A172 (cell line): ENCODE measurements around the gene RASSF4. TPM values are rescaled to one million over a fixed set of nuclear protein-coding genes. Genes with fewer than 3 reads are reported as not detected.

Experiments used
- DNase-seq: peaks from one replicate; pipeline ENCODE4 v3.0.0-alpha.2; 2015; ENCODE audit warnings: low spot score
- total RNA-seq: library from RNA; depleted of rRNA; stranded (reverse); fragments of >200 nt; shearing (Covaris generic); gene quantifications from 2 replicates; pipeline ENCODE4 v1.2.3, GENCODE V29; 2014

Gene RASSF4
- total RNA-seq, 1 experiment from 2014 or later = 3.2 TPM

- DNase-seq = peak; percentile 60
Observed at GRCh38 chr10:44963772-44964633, 4.4 kb downstream of the RASSF4 start.

DNA sequence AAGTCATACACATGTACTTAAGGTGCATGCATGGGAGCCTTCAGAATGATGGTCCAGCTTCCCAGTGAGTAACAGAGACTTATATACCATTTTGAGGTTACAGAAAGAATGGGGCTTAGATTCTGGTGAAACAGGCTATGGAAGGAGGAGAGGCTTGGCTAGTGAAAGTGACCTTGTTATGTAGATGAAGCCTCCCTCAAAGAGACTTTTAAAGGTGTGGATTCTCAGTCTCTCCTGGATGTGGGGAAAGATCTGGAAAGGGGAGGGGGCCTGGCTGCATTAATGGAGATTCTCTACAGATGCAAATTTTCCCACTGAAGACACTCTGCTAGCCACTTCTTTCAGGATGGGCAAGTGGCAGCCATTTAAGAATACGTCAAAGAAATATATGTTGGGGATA is 5.5 kb downstream of the RASSF4 start:
- DNase-seq = no peak

DNA sequence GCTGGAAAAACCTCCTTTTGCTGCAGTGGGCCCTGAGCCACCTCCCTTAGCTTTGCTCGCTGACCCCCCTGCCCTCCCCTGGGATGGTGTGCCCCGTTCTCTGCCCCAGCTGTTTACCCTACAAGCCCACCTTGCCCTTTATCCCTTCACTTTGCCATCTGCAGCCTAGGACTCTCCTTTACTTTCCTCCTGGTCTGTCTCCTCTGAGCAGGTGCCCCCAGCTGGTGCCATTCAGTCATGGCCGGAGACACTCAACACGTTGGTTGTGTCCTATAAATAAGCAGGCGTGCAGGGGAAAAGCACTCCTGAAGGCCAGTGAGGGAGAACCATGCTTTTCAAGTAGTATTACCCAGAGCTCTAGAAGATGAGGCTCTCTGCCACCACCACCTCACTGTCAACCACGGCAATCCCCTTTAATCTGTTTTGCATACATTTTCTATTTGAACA is 6.1 kb downstream of the RASSF4 start:
- DNase-seq = no peak

DNA sequence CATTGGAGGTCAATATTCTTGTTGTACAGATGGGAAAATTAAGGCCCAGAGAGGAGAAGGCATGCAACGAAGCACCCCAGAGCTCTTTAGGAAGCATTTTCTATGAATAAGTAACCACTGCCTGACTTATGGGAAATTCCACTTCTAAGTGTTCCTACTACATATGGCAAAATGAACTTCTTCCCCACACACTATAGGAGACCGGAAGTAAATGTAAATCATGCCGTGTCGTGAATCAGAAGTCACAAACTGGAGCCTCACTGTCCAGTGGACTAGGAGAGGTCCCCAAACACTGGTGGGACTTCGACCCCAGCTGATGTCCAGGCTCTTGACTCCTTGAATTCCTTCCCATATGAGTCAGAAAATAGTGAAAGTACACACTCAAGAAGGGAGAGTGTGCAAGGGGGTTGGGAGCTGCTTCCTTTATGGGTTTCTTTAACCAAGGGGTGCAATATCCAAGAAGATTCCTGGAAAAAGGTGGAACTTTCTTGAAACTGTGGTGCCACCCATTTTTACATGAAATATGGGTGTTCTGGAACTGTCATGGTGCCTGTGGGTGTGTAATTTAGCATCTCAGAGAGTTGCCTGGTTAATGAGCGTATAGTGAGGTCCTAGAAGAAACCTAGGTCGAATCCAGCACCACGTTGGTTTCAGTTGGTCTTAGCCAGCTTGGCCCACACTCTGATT is 6.7 kb downstream of the RASSF4 start:
- DNase-seq = no peak

DNA sequence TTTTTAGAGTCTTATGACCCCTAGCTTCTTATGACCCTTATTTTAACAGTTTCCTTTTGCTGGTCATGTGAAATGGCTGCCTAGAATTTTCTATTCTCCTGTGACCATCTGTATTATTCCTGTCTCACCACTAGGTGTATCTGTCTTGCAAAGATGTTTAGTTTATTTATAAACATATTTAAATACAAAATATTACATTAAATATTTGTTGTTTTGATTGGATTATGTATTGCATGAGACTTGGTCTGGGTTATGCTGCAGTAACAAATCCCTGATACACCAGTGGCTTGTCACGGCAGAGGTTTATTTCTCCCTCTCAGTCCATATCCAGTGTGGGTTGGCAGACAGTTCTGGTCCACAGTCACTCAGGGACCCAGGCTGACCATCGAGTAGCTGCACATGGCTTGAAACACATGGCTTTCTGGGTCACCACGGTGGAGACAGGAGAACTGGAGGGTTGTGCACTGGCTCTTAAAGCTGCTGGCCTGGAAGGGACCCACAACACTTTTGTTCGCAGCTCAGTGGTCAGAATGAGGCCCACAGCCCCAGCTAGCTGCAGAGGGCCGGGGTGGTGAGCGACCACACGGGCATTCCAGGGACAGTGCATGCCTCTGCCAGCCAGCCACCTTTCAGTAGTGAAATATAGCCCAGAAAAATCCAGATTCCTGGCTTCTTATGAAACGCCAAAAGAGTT is 7.4 kb downstream of the RASSF4 start:
- DNase-seq = no peak

- no peak for DNase-seq
Observed at GRCh38 chr10:44967616-44968015, 8.0 kb downstream of the RASSF4 start.

DNA sequence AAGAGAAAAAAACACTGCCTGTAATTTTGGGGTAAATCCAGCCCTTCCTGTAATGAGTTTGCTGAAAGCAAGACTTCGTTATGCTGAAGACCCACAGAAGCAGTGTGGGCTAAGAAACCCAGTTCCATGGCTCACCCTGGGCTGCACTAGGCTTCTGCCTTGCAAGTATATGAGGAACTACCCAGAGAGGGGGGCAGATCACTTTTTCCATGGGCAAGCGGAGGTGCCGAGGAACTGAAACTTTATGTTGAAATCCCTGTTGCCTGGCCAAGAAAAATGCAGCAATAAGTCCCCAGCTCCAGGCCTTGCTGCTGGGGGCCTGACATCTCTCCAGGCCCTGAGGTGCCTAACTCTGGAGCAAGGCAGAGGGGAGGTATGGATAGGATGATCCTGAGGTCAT is 8.5 kb downstream of the RASSF4 start:
- no peak for DNase-seq

- DNase-seq = no peak
Observed at GRCh38 chr10:44968500-44969400, 9.1 kb downstream of the RASSF4 start.

GRCh38 chr10:44969854-44970253 is 10.3 kb downstream of the RASSF4 start:
- DNase-seq = no peak

DNA sequence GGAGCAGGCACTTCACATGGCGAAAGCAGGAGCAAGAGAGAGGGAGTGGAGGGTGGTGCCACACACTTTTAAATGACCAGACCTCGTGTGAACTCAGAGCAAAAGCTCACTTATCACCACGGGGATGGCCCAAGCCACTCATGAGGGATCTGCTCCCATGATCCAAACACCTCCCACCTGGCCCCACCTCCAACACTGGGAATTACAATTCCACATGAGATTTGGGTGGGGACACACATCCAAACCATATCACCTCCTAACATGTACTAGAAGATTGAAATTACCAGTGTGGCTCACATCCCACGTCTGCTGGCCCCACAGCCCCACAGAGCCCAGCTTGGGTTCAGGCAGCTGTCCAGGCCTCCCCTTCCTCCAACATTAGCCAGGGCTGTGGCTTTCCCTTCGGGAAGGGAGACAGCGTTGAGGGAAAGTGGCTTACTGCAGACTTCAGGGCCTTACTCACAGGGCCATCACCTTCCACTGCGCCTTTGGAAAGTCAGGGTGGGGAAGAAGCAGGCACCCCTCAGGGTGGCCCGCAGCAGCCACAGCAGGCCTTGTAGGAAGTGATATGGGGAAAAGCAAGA is 11.3 kb downstream of the RASSF4 start:
- DNase-seq = no peak

DNA sequence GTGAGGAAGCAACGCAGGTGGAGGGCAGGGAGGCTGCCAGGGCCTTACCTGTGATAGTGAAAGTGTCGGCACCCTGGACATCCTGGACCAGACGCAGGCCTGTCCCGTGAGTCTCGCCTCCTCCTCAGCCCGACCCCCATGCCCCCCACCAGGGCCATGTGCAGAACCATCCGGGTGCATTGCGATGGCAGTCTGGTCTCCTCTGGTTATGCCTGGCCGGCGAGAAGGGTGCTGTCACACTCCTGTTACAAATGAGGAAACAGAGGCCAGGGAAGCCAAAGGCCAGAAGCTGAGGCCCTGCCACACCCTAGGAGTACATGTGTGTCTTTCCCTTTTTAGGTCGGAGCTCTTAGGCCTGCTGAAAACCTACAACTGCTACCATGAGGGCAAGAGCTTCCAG is 11.8 kb downstream of the RASSF4 start:
- no peak for DNase-seq

DNA sequence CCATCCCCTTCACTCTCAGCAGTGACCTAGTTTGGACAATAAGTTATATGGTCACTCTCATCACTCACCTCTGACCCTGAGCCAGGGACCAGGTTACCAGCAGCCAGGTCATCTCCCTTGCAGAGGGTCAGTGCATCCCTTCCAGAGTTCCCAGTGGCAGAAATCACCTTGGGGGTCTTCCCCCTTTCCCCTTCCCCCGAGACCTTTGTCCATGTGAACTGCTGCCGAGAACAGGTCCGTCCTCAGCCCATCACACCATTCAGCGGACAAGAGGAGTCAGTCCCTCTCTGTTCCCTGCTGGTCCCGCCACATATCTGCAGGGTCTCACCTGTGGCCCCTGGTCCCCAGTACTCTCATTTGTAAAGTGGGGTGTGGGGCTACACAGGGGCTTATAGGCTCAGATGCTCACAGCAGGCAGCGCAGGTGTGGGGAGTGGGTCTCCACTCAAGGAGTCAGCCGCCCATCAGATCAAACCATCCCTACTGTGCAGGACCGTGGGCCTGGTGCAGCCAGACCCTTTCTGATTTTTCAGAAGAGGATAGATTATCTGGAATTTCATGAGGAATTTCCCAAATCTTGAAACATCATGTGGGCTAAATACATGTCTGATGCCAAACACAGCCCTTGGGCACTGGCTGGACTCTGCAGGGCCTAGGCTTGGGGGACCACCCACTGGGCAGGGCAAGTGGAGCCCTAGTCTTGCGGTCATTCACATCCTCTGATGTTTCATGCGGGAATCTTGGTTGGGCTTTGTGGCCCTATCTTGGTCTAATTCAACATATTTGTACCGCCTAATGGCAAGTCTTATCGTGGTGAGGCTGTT is 12.5 kb downstream of the RASSF4 start:
- no peak for DNase-seq

DNA sequence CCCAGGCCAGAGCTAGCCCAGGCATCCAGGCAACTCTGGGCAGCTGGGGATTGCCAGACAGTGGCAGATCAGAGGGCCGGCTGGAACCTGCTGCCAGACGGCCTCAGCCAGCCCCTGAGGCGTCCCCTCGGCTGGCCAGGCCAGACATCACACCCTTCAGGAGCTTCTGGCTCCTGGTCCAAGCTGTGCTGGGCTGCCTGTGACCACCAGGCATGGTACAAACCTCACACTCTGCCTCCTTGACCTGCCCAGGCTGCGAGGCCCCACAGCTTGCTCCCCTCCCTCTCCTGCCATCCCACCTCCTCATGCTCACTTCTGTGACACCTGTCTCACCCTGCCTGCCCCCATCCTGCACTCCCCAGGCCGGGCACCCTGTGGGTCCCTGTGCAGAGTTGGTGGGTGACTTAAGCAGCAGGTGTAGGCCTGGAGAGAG is 13.3 kb downstream of the RASSF4 start:
- no peak for DNase-seq

DNA sequence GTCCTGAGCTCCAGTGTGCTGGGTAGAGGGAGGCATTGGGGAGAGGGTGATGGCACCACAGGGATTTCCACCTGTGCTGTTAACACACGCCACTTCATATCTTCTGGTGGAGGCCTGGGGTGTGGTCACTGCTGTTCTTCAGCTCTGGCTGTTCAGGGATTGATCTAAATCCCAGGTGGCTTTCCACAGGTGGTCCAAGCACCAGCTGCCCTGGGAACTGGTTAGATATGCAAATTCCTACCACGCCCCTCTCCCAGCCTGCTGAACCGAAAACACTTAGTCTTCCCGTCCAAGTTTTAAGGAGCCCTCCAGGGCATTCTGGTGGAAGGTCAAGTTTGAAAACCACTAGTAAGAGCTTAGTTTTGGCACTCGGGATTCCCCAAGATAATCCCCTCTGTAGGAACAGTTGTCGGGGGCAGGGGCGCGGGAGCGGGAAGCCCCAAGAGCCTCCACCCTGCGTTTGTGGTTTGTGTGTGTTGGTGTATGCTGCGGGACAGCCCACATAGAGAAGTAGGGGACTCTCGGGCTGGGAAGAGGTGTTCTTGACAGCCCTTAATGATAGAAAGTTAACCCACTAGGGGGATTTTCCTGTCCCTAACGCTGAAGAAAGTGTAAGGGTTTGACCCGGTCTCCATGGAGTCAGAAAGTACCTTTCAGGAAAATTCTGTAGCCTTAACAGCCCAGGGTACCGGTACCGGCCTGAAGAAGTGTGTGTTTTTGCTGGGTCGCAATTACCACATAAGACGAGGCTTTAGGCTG is 13.9 kb downstream of the RASSF4 start:
- no peak for DNase-seq

DNA sequence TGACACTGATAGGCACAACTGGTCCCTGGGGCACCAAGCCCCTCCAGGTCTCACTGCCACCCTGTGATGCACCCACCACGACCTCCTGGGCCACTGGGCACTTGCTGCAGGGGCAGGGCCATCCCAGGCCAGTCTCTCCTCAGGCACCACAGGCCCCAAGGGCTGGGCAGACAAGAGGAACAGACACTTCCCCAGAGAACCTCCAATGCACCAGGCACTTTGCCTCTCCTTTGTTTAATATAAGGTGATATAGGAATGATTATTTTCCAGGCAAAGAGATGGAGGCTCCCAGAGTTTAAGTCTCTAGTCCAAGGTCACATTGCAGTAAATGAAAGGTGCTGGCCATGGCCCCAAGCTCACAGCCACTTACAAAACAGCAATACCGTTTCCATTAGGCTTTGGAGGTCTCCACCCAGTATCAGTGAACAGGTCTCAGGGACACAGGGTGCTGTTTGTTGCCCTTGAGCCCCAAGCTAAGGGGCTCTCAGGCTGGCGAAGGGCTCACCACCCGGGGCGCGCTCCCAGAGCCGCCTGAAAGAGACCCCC is 14.6 kb downstream of the RASSF4 start:
- DNase-seq = no peak

- DNase-seq = peak; percentile 49
Observed at GRCh38 chr10:44974628-44975430, 15.2 kb downstream of the RASSF4 start.

DNA sequence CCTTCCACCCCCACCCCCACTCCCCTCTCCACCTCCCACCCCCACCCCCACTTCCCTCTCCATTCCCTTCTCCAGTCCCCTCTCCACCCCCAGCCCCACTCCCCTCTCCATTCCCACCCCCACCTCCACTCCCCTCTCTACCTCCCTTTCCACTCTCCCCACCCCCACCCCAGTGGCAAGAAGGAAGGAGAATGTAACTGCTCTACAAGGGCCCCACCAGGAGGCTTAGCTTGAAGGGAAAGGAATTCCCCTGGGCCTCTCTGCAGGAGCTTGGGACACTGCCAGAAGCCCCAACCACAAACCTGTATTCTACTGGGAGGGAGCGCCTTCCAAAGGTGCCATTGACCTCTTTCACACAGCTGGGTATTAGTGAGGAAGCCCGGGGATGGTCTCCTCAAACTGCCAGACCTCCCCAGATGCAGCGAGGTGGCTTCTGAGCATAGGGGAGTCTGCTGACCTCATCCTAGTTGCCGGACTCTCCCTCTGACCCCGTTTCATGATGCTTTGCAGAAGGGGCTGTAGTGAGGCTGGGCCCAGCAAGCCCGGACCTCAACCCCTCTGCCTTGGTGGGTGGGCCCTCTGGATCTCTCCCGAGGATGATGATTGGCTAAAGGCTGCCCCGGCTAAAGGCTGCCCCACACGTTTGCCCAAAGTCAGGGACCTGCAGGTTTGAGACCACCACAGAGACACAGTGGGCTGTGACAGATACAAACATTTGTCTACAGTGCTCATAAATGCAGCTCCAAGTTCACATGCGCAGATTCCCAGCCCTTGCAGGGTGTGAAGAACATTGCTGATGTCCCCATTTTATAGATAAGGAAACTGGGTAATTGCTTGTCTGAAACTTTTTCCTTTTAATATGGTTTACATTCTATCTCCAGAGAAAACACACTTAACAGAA is 16.1 kb downstream of the RASSF4 start:
- DNase-seq = peak; percentile 85
